ENCODE results near the gene NXNL1. TPM values are rescaled to one million over a fixed set of nuclear protein-coding genes. Genes with fewer than 3 reads are reported as not detected.
"Not testable (repeated sequence)": the region's sequence is repeated elsewhere in the genome, so short reads cannot be mapped to it uniquely, and the experiment has no call there.

Gene NXNL1
- total RNA-seq, 1 donor from 2014 or later, result not detected

DNA sequence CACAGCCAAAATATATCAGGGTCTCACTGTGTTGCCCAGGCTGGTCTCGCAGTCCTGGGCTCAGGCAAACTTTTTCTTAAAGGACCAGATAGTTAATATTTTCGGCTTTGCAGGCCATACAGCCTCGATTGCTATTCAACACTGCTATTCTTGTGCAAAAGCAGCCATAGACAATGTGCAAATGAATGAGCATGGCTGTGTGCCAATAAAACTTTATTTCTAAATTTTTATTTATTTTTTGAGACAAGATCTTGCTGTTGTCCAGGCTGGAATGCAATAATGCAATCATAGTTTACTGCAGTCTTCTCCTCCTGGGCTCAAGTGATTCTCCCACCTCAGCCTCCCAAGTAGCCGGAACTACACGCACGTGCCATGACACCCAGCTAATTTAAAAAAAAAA, 42.5 kb upstream of the NXNL1 start:
- Histone ChIP-seq H3K4me3 (ENCODE audit: low read depth, low read length) (no peak overlapping the region), H3K36me3 (ENCODE audit: control insufficient read depth, insufficient read depth, low read length) (peaks cover 1% of the 10 kb centered on the region), H3K27me3 (ENCODE audit: control insufficient read depth, insufficient read depth, low read length) (no peaks in the 10 kb centered on the region)
- DNase-seq (ENCODE audit: low read depth) (no peak), FAIRE-seq (no peak)
- TF ChIP-seq, protein P1, sequence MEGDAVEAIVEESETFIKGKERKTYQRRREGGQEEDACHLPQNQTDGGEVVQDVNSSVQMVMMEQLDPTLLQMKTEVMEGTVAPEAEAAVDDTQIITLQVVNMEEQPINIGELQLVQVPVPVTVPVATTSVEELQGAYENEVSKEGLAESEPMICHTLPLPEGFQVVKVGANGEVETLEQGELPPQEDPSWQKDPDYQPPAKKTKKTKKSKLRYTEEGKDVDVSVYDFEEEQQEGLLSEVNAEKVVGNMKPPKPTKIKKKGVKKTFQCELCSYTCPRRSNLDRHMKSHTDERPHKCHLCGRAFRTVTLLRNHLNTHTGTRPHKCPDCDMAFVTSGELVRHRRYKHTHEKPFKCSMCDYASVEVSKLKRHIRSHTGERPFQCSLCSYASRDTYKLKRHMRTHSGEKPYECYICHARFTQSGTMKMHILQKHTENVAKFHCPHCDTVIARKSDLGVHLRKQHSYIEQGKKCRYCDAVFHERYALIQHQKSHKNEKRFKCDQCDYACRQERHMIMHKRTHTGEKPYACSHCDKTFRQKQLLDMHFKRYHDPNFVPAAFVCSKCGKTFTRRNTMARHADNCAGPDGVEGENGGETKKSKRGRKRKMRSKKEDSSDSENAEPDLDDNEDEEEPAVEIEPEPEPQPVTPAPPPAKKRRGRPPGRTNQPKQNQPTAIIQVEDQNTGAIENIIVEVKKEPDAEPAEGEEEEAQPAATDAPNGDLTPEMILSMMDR (IDR thresholded peaks at IDR 0.05; ENCODE audit: insufficient read depth, low read length, severe bottlenecking), result no peak

DNA sequence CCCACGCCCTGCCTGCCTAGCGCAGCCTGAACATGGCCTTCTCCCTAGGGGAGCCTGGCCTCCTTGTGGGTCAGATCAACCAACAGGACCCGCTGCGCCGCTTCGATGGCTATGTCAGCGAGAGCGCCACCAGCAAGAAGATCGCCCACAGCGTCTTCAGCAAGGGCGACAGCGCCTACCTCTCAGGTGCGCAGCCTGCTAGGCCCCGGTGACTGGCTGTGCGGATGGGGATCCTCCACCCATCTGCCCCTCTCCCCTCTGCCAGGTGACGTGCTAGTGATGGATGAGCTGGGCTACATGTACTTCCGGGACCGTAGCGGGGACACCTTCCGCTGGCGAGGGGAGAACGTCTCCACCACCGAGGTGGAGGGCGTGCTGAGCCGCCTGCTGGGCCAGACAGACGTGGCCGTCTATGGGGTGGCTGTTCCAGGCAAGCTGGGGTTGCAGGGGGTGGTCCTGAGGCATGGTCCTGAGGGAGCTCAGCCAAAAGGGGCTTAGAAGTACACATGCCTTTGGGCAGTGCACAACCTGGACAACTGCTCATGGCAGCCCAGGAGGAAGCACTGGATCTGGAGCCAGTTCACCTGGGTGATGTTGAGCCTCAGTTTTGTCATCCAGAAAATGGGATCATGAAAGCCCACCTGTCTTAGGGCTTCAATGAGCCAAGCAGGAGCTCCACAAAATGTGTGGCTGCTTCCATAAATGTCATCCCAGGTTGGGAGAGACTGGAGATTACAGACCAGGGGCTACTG, 39.9 kb upstream of the NXNL1 start:
- Histone ChIP-seq H3K27me3 (ENCODE audit: control insufficient read depth, insufficient read depth, low read length) (no peaks in the 10 kb centered on the region), H3K36me3 (ENCODE audit: control insufficient read depth, insufficient read depth, low read length) (peaks cover 3% of the 10 kb centered on the region), H3K4me3 (ENCODE audit: low read depth, low read length) (no peak overlapping the region)
- no peak for DNase-seq (ENCODE audit: low read depth)
- no peak for FAIRE-seq
- TF ChIP-seq, protein P1 (IDR thresholded peaks at IDR 0.05; ENCODE audit: insufficient read depth, low read length, severe bottlenecking), result no peak

DNA sequence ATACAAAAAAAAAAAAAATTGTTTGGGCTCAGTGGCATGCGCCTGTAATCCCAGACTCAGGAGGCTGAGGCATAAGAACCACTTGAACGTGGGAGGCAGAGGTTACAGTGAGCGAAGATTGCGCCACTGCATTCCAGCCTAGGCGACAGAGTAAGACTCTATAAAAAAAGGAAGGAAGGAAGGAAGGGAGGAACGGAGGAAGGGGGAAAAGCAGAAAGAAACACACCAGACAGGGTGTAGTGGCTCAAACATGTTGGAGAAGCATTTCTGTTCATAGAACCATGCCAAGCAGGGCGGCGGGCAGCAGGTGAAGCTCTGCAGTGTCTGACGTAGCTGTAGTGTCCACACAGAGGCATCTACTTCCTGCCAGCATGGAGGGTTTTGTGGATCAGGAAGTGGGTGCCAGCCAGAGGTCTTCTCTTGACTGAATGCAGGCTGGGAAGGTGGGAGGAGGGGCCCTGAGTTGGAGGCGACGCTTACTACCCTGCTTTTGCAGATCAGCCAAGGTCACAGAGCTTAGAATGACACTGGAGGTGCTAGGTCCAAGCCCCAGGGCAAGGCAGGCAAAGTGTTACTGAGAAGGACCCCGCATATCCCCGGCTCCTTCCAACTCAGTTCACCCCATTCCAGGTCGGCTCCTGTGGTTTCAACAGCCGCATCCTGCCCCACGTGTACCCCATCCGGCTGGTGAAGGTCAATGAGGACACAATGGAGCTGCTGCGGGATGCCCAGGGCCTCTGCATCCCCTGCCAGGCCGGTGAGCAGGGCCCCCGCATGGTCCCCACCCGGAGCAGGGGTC, 39.1 kb upstream of the NXNL1 start:
- no peak for FAIRE-seq
- Histone ChIP-seq H3K36me3 (ENCODE audit: control insufficient read depth, insufficient read depth, low read length) (peaks cover 2% of the 10 kb centered on the region), H3K4me3 (ENCODE audit: low read depth, low read length) (no peak overlapping the region), H3K27me3 (ENCODE audit: control insufficient read depth, insufficient read depth, low read length) (no peaks in the 10 kb centered on the region)
- peak; percentile 52 for DNase-seq (ENCODE audit: low read depth)
- TF ChIP-seq, protein P1 (IDR thresholded peaks at IDR 0.05; ENCODE audit: insufficient read depth, low read length, severe bottlenecking), result no peak

DNA sequence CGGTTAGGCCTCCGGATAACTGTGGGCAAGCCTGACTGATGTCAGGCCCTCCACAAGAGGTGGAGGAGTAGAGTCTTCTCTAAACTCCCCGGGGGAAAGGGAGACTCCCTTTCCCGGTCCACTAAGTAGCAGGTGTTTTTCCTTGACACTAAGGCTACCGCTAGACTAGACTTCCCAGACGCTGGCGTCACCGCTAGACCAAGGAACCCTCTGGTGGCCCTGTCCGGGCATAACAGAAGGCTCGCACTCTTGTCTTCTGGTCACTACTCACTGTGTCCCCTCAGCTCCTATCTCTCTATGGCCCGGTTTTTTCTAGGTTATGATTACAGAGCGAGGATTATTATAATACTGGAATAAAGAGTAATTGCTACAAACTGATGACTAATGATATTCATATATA, 38.3 kb upstream of the NXNL1 start:
- H3K27me3 ChIP-seq (ENCODE audit: control insufficient read depth, insufficient read depth, low read length); DNase-seq (ENCODE audit: low read depth); H3K4me3 ChIP-seq (ENCODE audit: low read depth, low read length); H3K36me3 ChIP-seq (ENCODE audit: control insufficient read depth, insufficient read depth, low read length); FAIRE-seq: not testable (repeated sequence)

DNA sequence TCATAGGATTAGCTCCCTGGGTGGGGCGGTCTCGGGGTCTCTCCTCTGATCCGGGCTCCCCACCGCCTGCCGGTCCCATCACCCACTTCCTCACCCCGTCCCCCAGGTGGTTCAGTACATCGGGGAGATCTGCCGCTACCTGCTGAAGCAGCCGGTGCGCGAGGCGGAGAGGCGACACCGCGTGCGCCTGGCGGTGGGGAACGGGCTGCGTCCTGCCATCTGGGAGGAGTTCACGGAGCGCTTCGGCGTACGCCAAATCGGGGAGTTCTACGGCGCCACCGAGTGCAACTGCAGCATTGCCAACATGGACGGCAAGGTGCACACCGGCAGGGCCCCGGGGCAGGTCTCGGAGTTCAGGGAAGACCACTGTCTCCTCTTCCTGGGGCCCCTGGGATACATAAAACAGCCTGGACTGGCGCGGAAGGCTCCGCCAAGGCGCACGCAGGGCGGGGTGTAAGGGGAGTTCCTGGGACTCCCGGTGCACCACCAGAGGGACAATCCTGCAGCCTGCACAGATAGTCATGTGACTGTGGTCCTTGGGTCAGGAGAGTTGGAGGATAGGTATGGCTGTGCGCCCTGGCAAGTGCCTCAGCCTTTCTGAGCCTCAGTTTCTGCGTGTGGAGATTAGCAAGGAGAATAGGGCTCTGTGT, 36.5 kb upstream of the NXNL1 start:
- TF ChIP-seq, protein P1 (IDR thresholded peaks at IDR 0.05; ENCODE audit: insufficient read depth, low read length, severe bottlenecking), result no peak
- DNase-seq (ENCODE audit: low read depth), result no peak
- Histone ChIP-seq H3K36me3 (ENCODE audit: control insufficient read depth, insufficient read depth, low read length) (peaks cover 2% of the 10 kb centered on the region), H3K4me3 (ENCODE audit: low read depth, low read length) (no peak overlapping the region), H3K27me3 (ENCODE audit: control insufficient read depth, insufficient read depth, low read length) (no peaks in the 10 kb centered on the region)
- FAIRE-seq, result no peak

Data from bronchial epithelial cell (primary cell).